ENCODE results near the gene MGA.

MGA gene

GRCh38 chr15:41659190-41659589, 1.0 kb upstream of the MGA start:
- no peak for DNase-seq

- DNase-seq, result no peak
Observed at GRCh38 chr15:41659855-41660234, 360 bp upstream of the MGA start.

GRCh38 chr15:41661078-41661517, 893 bp downstream of the MGA start:
- no peak for DNase-seq

GRCh38 chr15:41661518-41662225, 1.5 kb downstream of the MGA start:
- peak; percentile 54 for DNase-seq

DNA sequence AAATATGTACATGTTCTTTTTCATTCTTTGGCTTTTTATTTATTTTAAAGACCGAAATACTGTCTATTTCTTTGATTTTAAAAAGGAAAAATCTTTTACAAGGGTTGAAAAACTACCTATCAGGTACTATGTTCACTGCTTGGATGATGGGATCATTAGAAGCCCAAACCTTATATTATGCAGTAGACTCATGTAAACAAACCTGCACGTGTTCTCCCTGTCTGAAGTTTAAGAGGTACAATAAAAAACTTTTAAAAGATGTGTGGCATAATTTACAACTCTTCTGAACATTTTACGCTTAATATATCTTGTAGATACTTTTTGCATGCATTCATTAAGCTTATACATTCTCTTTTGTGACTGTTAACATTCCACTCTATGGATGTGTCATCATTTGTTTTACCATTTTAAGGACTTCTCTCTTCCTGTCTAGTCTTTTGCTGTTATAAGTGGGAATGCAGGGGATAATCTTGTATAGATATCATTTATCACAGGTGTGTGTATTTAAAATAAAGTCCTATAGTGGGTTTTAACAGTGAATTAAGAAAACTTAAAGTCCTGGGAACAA, 6.2 kb downstream of the MGA start:
- DNase-seq, result no peak

DNA sequence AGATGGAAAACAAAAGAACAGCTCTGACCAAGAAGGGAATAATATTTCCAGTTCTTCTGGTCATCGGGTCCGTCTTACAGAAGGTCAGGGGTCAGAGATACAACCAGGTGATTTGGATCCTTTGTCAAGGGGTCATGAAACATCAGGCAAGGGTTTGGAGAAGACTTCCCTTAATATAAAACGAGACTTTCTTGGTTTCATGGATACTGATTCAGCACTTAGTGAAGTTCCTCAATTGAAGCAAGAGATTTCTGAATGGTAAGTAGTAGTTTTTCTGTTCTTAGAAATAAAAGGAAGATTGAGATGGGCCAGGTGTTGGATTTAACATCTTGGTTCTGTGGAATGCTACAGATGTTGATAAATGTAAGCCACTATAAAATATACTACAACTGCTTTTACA, 9.5 kb downstream of the MGA start:
- DNase-seq, result no peak

- DNase-seq, result no peak
Observed at GRCh38 chr15:41671656-41672648, 11.7 kb downstream of the MGA start.

- DNase-seq, result no peak
Observed at GRCh38 chr15:41675337-41675736, 15.1 kb downstream of the MGA start.

- no peak for DNase-seq
Observed at GRCh38 chr15:41678742-41679141, 18.5 kb downstream of the MGA start.

- no peak for DNase-seq
Observed at GRCh38 chr15:41683955-41684354, 23.8 kb downstream of the MGA start.

GRCh38 chr15:41688671-41689070, 28.5 kb downstream of the MGA start:
- DNase-seq, result no peak

GRCh38 chr15:41689083-41689482, 28.9 kb downstream of the MGA start:
- no peak for DNase-seq

GRCh38 chr15:41689834-41690233, 29.6 kb downstream of the MGA start:
- DNase-seq, result no peak

GRCh38 chr15:41690636-41691035, 30.4 kb downstream of the MGA start:
- DNase-seq, result no peak

DNA sequence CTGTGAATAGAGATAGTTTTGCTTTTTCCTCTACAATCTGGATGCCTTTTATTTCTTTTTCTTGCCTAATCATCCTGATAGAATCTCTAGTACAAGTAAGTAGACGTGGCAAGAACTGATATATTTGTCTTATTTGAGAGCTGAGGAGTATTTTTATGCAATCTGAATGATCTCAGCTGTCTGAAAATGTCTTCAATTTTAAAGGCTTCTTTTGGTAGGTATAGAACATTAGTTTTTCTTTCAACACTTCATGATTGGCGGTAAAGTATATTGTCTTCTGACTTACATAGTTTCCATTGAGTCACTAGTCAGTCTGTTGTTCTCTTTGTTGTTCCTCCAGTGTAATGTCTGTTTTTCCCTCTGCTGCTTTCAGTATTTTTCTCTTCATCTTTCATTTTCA, 31.3 kb downstream of the MGA start:
- no peak for DNase-seq

- no peak for DNase-seq
Observed at GRCh38 chr15:41692049-41692448, 31.8 kb downstream of the MGA start.

DNA sequence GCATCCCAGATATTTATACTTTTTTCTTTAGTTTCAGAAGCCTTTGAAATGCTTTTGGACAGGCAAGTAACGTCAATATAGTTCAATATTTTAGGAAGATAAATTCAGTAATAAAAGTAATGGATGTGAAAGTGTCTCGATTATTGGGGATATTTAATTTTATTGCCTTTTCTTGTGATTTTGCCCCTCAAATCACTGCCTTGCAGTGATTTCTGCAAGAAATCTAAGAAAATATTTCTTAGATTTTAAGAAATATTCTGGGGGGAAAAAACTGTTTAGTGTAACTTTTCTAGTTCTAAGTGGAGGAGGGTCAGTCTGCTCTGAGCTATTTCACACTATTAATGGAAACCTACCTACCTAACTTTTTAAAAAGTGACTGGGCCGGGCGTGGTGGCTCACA, 33.6 kb downstream of the MGA start:
- no peak for DNase-seq

- DNase-seq, result peak; percentile 38
Observed at GRCh38 chr15:41695750-41696436, 35.7 kb downstream of the MGA start.

DNA sequence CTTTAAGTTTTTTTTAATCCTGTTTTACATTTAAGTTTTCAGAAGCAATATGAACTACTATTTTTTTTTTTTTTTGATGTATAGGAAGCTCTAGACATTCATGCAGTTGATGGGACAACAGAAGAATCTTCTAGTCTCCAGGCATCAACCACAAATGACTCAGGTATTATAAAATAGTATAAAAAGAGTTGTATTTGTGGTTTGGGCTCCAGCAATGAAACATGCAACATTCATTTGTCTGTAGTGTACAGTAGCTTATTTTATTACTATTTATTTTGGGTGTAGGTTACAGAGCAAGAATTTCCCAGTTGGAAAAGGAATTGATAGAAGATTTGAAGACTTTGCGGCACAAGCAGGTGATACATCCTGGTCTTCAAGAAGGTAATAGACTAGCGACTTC, 38.6 kb downstream of the MGA start:
- no peak for DNase-seq

GRCh38 chr15:41703120-41703519, 42.9 kb downstream of the MGA start:
- no peak for DNase-seq

DNA sequence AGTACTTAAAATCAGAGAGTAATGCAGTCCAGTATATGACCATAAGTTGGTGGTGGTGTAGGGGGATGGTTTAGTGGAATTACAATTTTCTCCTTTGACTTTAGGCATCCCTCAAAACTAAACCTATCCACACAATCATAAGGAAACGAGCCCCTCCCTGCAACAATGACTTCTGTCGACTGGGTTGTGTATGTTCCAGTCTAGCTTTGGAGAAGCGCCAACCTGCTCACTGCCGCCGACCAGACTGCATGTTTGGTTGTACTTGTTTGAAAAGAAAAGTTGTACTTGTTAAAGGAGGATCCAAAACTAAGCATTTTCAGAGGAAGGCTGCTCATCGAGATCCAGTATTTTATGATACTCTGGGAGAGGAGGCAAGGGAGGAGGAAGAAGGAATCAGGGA, 52.8 kb downstream of the MGA start:
- DNase-seq, result no peak

GRCh38 chr15:41714291-41714690, 54.1 kb downstream of the MGA start:
- DNase-seq, result no peak

DNA sequence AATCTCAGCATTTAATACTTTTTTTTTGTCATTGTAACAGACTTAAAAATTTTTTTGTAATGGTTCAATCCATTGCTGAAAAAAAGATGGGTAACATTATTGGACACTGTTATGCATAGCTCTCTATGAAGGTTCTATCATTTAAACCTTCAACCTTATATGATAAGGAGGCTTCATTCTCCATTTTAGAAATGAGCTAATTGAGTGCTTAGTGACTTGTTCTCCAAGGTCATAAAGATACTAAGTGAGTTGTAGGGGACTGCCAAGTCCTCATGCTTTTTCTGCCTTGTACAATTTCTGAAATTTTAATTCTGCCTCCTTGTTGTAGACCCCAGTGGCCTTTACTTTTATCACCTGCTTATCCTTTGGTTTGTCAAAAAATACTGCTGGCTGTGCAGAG, 56.7 kb downstream of the MGA start:
- DNase-seq, result no peak
